ENCODE measurements around the gene MTARC1.

Gene MTARC1

GRCh38 chr1:220833436-220833835, 46.7 kb downstream of the MTARC1 start:
- DNase-seq (ENCODE audit: low read depth) = no peak

DNA sequence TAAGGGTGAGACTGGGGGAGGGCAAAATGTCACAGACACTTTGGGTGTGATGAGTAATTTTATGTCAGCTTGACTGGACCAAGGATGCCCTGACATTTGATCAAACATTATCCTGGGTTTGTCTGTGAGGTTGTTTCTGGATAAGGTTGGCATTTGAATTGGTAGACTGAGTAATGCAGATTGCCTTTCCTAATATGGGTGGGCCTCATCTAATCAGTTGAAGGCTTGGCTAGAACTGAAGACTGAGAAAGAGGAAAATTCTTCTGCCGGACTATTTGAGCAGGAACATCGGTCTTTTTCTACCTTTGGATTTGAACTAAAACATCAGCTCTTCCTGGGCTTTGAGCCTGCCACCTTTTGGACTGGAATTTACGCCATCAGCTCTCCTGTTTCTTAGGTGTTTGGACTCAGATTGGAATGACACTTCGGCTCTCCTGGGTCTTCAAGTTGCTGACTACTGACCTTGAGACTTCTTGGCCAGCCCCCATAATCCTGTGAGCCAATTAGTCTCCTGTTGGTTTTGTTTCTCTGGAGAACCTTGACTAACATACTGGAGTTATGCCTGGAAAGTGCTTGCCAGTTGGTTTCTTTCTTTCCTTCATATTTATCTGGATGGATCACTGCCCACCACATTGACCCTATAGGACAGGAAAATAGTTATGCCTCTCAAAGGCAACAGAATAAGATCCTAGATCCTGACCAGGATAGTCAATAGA, 47.6 kb downstream of the MTARC1 start:
- DNase-seq (ENCODE audit: low read depth) = no peak

Measured in HS-27A (cell line).